DMS153 treated with DMSO at 0.1 percent for 48 hours (cell line): ENCODE data around the gene GUCY1B1.

Experiments
- DNase-seq: peaks from one replicate; lab custom pipeline; 2025; ENCODE audit not compliant: unreplicated experiment; lab: John Stamatoyannopoulos, UW

Gene GUCY1B1

DNA sequence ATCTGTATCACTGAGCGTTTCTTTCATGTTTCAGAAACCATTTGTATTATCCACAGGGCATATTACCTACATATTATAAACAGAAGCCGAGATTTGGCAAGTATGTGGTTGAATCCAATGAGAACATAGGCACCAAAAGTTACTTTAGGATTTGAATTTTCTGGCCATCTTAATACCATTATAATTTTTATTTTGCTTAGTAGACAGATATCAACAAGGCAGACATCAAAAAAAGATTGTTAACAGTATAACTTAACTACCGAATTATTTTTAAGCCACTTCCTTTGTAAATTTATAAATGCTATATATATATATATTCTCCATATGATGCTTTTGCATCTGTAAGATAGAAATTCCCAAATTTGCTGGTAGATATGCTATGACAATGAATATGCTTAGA is 2.2 kb downstream of the GUCY1B1 start:
- DNase-seq: no peak

DNA sequence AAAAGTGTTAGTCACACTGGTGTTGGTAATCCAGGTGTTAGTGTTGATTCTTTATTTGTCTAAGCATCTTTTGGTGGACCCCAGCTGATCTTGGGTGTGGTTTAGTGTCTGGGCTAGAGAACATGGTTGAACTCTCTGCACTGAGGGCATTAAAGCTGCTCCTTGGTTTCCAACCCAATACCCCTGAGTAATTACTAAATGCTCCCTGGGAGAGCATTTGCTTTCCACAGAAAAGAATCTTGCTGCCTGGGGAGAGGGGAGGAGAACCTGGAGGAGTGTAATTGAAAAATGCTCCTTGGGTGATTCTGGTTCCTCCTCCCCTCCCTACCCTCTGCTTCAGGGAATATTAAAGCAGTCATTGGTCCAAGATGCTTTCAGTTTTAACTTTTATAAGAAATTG is 3.1 kb downstream of the GUCY1B1 start:
- DNase-seq: no peak

DNA sequence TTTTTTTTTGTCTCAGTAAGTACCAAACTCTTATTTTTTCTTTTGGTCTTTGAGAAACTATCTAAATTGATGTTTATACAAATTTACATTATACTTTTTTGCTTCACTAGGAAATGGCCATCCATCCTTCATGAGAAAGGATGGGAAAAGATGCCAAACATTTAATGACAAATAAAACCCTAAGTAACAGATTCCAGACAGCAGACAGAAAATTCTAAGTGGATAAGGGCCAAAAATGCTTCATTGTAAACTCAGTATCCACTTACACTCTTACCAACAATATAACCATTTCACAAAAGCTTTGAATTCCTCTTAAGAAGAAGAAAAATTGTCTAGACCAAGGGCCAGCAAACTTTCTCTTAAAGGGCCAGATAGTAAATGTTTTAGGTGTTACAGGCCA is 3.5 kb downstream of the GUCY1B1 start:
- DNase-seq: no peak

DNA sequence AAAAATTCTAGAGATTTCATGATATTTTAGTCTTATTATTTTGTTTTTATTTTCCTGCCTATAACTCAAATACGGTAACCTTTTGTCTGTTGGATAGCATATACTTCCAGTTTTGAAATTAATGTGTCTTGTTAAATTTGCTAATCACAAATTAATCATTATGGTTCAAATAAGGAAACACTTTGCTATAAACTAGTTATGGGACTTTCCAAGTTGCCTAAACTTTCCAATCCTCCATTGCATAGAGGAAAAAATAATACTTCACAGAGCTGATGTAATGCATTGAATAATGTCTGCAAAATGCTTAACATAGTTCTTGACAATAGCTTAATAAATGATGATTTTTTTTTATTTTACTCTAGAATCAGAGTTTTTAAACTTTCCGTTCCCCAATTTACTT is 4.7 kb downstream of the GUCY1B1 start:
- no peak for DNase-seq

DNA sequence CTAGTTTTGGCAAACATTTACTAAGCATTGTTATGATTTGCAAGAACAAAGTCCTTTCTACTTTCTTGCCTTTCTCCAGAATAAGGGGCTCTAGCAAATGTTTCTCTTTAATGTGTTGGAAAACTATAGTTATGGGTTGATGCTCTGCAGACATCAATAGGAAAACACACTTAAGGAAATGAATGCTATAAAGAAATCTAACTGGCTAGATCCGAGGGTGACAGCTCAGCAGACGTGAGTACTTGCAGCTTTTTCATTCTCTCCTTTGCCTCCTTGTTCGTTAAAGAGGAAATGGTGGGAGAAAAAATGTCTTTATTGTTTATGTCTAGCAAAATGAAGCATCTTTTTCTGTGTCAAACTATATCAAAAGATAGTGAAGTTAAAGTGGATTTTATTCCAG is 6.3 kb downstream of the GUCY1B1 start:
- DNase-seq: no peak

DNA sequence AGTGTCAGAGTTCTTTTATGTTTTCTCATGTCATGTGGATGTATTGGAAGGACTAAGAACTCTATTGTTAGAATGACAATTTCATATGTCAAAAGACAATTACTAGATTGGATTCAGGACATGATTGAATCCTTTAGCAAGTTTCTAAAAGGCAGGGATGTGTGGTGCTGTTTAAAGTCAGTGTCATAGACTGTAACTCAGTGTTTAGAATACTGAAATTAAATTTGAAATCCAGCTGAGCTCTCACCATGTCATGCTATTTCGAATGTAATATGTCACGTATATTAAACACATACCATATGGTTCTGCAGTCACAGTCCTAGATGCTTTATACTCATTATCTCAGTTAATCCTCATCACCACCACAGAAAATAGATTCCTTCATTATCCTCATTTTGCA is 7.8 kb downstream of the GUCY1B1 start:
- no peak for DNase-seq

DNA sequence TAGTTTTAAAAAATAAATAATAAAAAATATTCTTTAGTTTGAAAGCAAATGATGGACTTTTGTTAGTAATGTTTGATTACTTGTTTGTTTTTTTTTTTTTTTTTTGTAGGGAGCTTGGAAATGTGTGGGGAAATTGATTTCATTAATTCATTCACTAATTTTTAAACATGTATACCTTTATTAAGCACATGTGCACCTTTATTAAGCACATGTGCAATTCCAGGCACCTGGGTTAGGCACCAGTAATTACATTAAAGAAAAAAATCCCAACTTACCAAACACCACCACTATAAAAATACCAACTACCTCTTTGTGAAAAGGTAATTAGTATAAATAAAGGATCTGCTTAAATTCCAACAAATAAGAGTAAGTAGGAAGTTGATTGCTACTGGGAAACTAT is 9.5 kb downstream of the GUCY1B1 start:
- DNase-seq: no peak

DNA sequence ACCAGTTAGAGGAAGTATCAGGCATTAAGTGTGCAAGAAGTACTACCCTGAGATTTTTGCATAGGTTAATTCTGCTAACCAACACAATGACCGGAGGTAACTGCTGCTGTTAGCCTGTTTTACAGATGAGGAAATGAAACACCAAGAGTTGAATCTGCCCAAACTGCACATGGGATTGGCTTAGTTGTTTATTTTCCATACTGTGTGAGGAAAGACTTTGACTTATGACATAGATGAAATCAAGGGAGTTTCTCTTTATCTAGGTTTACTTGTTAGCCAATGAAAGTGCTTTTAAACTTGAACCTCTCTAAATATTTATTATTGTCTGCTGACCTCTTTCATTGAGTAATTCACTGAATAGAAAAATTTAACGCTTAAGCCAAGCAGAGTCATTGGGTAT is 10.3 kb downstream of the GUCY1B1 start:
- no peak for DNase-seq

DNA sequence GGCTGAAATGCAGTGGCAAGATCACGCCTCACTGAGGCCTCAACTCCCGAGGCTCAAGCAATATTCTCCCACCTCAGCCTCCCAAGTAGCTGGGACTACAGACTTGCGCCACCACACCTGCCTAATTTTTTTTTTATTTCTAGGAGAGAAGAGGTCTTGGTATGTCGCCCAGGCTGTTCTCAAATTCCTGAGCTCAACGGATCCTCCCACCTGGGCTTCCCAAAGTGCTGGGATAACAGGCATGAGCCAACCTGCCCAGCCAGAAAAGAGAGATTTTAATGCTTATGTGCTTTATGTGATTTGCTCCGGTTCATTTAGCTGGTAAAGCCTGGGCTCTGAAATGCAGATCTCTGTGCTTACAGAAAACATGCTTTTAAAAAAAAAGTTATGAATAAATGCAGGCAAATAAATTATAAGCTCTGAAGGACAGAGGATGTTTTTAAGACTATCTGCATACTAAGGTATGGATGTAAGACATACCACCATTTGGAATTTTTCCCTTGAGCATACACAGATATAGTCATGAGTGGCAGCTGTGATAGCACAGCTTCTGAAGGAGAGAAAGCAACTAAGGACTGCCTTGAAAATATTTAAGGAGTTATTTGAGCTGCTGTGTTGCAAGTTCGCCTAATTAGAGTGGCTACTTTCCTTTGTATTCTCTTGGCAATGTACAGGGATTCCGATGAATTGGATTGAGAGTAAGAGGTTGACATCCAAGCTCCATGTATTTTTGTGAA is 13.8 kb downstream of the GUCY1B1 start:
- no peak for DNase-seq

DNA sequence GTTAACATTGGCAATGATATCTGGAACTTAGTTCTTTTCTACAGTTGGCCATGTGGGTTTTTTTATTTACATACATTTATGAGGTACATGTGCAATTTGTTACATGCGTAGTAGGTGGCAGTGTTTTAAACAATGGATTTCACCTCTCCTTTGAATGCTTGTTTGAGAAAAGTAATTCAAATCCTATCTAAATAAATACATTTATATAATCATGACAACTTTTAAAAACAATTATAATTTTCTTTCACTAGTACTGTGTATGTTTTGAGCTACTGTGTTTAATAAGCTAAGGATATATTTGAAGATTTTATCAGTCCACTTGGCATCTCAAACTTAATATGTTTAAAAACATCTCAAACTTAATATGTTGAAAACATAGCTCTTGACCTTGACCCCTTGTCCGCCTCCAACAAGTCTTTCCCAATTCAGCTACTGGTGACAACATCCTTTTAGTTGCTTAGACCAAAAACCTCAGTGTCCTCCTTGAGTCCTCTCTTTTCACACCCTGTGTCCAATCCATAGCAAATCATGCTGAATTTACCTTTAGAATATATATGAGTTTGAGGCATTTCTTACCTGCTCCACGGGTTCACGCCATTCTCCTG is 14.5 kb downstream of the GUCY1B1 start:
- DNase-seq: no peak

DNA sequence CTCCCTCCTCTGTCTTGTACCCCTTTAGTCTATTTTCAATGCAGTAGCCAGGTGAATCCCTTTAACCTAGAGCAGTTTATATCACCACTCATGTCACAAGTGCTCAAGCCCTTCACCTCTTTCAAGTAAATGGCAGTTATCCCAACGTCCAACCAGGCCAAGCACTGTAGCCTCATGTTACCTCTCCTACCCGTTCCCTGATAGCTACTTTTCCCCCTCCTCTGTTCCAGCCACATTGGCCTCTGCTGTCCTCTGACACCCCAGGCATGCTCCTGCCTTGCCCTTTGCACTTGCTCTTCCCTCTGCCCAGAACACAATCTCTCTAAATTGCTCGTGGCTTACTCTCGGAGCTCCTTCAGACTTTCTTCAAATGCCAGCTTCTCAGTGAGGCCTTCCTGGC is 15.2 kb downstream of the GUCY1B1 start:
- DNase-seq: no peak

DNA sequence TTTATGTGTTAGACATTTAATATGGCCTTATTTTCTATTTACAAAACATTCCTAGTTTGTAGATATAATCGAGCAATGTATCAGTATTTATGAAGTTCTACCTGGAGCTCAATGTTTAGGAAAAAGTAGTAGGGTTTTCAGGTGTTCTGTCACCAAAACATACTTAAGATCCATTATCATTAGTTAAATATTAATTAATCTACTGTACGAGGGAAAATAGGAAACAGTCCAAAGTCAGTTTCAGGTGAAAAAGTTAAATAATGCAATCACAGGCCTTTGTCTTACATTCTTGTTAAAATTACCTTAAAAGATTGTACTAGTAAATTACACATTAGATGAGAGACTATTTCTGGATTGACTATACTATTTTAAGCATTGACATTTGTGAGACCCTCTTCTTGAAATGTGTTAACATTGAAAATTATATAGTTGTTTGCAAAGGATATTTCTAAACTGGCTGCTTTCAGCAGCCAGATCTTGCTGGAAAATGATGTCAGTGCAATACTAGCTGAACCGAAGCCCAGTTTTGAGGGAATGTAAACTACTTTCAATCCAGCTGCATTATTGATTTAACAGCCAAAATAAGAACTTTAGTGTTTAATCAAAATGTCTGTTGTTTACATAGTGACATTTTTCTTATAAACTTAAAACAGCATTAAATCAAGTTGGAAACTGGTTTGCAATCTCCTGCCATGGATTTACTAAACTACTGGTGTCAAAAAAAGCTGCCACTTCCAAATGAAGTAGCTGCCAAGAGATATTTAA is 19.3 kb downstream of the GUCY1B1 start:
- no peak for DNase-seq

DNA sequence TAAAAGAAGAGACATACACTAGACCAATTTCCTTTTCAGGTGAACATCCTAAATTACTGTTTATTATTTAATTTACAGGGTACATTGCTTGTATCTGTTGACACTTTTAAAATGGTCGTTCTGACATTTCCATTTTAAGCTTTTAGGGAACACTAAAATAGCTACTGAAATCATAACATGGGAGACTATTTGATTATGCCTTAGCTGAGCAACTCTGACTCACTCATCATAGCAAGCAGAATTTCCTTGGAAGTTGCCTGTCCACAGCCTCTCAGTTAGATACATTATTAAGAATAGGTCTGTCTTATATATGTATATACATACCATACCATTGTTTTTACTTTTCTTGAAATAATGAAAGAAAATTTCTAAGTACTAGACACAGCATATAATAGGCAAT is 22.0 kb downstream of the GUCY1B1 start:
- no peak for DNase-seq

DNA sequence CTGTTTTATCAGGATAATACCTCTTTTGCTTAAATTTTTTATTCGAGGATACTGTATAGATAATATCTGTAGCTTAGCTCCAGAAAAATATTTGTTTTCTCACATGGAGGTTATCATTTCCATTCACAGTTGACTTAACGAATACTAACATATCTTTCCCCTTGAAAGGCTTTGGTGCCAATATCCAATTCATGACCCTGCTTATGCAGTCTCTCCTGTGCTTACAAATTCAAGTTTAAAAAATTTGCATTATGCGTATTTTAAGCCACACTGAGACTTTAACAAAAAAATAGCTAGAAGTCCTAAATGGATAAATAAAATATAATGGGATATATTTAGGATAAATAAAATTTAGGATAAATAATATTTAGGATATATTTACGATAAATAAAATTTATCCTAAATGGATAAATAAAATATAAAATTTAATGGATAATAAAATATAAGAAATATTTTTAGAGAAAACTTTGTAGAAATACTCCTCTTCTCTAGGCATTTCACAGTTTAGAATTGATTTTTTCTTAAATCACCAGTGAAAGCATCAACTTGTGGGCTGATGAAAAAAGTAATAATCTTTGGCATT is 22.5 kb downstream of the GUCY1B1 start:
- DNase-seq: no peak

DNA sequence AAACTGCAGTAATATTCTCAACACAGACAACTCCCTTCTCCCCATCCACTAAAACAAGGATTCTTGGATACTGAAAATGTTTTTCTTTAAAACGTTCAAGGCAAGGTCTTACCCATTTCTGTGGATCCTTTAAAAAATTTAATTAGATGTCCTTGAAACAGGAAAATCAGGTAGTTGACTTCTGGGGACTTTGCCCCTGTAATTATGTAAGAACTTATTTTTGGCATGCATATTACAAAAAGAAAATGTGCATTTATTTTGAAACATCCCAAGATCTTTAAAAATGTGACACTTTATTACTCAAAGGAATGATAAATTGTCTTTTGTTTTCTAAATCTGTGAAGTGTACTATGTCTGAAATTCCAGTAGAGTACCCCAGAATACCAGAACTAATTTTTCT is 25.8 kb downstream of the GUCY1B1 start:
- no peak for DNase-seq

DNA sequence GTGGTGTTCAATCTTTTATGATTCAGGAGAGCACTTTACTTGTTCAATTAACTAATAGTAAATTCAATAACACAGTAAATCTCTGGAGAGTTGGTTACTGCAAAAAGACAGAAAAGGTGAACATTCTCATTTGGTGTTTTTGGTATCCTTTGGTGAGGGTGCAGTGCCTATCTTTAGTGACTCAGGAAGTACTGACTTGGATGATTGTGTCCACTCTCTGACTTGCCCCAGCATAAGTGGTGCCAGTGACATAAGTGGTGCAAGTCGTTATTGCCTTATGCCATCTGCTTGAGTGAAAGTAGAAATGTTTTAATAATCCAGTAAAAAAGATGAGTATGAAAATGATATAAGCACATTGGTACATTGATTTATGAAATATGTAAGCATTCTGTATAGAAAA is 27.0 kb downstream of the GUCY1B1 start:
- no peak for DNase-seq

DNA sequence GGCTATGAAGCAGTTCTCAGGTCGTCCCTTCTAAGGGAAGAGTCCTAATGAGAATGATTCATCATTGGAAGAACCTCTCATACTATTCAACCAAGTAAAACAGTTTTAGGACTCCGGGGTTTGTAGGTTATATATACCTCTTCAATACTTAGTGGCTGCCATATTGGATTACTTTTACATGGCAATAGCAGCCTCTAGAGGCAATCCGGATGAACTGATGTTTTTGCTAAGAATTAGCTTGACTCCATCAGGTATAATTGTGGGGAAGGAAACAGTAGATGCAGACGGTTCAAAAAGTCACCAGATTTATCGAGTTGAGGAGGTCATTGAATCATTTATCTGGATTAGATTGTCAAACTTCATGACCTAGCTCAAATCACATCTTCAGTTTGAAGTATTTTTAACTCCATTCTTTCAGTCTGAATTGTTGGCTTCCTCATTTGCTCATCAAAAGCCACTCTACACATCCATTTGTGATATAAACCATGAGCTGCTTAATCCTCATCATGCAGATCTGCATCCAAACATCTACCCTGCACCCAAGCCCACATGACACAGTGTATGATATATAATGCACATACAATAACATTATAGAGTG is 28.4 kb downstream of the GUCY1B1 start:
- peak; percentile 60 for DNase-seq

DNA sequence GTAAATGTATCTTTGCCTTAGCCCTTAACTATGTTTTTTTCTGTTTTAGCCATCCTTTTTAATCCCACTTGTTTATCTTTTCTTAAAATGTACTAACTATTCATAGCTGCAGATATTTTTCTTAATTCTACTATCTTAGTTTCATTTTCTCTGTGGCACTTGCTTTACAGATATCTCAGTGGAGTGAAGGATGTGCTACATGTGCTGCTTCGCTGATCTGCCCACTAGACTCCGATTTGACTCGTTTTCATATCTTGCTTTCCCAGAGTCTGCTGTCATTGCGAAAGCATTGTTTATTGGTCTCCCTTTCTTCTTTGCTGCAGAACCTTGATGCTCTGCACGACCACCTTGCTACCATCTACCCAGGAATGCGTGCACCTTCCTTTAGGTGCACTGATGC is 30.6 kb downstream of the GUCY1B1 start:
- no peak for DNase-seq

DNA sequence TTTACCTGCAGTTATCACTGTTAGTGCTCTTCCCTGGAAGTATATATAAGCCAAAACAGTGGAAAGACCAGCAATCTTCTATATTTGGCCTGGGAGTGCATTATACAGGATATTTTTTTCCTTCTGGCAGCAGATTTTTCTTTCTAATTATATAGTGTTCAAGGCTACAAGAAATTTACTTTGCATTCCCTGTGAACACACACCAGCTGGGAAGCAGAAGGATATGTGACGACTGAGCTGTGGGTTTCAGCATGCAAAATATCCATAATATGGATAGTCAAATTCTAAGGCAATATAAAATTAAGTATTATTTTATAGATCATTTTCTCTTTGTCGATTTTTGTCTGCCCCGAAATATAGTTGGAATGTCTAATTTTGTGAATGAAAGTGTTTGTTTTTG is 31.2 kb downstream of the GUCY1B1 start:
- no peak for DNase-seq

DNA sequence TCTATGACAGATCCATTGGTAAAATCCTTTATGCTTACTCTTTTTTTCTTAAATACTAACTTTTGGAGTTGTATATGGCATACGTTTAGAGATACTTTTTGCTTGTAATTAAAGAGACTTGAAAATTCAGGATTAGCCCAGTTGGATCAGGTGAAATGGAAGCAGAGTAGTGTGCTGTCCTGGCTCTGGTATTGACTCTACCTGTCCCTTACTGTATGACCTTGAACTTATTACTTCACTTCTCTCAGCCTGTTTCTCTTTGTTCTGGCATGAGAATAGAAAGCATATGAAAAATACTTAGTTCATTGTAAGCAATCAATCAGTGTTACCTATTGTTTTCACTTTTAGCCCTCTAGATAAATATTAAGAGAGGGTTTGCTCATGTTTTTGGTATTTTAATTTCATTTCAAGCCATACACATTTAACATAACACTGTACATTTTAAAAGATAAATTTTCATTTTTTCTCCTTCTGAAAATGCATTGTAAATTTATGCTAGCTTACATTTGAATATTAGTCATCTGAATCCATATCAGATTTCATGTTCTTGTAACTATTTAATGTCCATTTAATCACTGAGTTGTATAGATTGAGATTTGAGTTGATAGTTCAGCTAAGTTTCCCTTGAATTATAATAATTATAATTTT is 35.9 kb downstream of the GUCY1B1 start:
- no peak for DNase-seq

DNA sequence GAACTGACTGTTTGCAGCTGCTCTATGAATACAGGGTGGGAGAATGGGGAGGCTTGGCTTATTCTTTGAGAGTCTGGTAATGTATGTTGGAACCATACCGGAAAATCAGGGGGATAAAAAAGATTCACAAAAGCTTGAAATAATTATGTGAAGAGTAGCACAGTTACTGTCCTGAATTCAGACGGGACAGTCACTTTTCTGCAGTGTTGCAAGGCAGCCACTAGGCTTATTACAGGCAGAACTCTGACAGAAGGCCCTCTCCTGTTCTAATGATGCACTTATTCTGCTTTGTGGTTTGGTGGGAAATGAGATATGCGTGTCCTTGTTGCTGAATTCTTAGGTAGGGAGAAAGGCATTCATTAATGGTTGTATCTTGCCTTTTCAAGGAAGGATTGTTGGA is 37.2 kb downstream of the GUCY1B1 start:
- DNase-seq: no peak
